Thoracic aorta (tissue), 2 donors: ENCODE results near the gene SAT2. TPM values are rescaled to one million over a fixed set of nuclear protein-coding genes. Genes with fewer than 3 reads are reported as not detected.

ENCODE experiments used
- ATAC-seq: fragments of 150-250 bp; one replicate; pipeline ENCODE4 v1.8.0; 2017; ENCODE audit warnings: low read depth; ENCODE audit not compliant: insufficient number of reproducible peaks, low FRiP score
- DNase-seq: peaks from one replicate; pipeline ENCODE4 v3.0.0-alpha.2; 2020; ENCODE audit warnings: low spot score
- H3K27ac ChIP-seq, 2 donors: fragments of 200-600 bp; sonication (generic); 1 replicate in 1 of 2; 2 replicates in 1 of 2; pipeline ENCODE4 v1.5.1; 2016; ENCODE audit warnings: mild to moderate bottlenecking in 2 of 2, moderate library complexity in 2 of 2
- H3K27me3 ChIP-seq: fragments of 200-600 bp; sonication (generic); replicated peaks from 2 replicates; pipeline ENCODE4 v1.6.0; 2016; ENCODE audit warnings: mild to moderate bottlenecking; ENCODE audit not compliant: insufficient read depth
- H3K36me3 ChIP-seq: fragments of 200-600 bp; sonication (generic); one replicate; pipeline ENCODE4 v1.5.1; 2016
- H3K4me1 ChIP-seq, 2 donors: fragments of 200-600 bp; sonication (generic); 1 replicate in 1 of 2; 2 replicates in 1 of 2; pipeline versions ENCODE4 v1.5.1 to v1.6.0; 2016; ENCODE audit warnings: low read depth in 2 of 2, mild to moderate bottlenecking in 1 of 2; ENCODE audit not compliant: control insufficient read depth in 1 of 2
- H3K4me3 ChIP-seq: fragments of 200-600 bp; sonication (generic); 2 replicates; pipeline ENCODE4 v1.5.1; 2016; ENCODE audit warnings: mild to moderate bottlenecking
- H3K9me3 ChIP-seq: fragments of 200-600 bp; sonication (generic); 2 replicates; pipeline ENCODE4 v1.5.1; 2016
- total RNA-seq, 2 donors: library from RNA; depleted of rRNA; stranded (reverse); fragments of >200 nt; gene quantifications; one replicate each; pipeline versions ENCODE4 v1.1.0 to v1.2.3, GENCODE V29; 2016
- TF ChIP-seq, protein P1 (sequence below): fragments of 200-600 bp; sonication (generic); IDR thresholded peaks from one replicate; pipeline ENCODE4 v1.5.1; 2019; ENCODE audit warnings: antibody characterized with exemption

SAT2 gene
- total RNA-seq, 2 donors from 2014 or later: 29.8 to 30.9 TPM

DNA sequence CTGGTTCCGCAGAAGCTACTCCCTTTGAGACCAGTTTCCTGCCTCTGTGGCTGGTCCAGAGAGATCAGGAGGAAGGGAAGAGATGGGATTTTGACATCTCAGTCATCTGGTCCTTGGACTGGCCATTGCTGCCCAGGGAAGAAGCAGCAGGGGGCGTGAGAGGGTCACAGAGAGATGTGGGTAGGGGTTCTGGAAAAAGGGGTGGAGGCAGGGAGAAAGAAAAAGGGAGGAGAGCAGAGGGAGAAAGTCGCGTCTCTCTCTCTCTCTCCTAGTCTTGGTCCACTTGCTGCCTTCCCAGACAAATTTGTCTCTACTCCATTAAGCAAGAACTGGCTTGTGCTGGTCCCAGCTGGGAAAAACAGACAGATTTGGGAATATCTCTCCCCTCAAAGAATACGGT, 6.8 kb upstream of the SAT2 start:
- no peaks in the 10 kb centered on the region for H3K27me3 ChIP-seq
- no peaks in the 10 kb centered on the region for H3K36me3 ChIP-seq
- H3K4me1 ChIP-seq: no peaks in the 10 kb centered on the region
- H3K9me3 ChIP-seq: no peaks in the 10 kb centered on the region
- H3K27ac ChIP-seq: no peak overlapping the region
- ATAC-seq (no peak), DNase-seq (no peak)
- no peak overlapping the region for H3K4me3 ChIP-seq
- TF ChIP-seq, protein P1, sequence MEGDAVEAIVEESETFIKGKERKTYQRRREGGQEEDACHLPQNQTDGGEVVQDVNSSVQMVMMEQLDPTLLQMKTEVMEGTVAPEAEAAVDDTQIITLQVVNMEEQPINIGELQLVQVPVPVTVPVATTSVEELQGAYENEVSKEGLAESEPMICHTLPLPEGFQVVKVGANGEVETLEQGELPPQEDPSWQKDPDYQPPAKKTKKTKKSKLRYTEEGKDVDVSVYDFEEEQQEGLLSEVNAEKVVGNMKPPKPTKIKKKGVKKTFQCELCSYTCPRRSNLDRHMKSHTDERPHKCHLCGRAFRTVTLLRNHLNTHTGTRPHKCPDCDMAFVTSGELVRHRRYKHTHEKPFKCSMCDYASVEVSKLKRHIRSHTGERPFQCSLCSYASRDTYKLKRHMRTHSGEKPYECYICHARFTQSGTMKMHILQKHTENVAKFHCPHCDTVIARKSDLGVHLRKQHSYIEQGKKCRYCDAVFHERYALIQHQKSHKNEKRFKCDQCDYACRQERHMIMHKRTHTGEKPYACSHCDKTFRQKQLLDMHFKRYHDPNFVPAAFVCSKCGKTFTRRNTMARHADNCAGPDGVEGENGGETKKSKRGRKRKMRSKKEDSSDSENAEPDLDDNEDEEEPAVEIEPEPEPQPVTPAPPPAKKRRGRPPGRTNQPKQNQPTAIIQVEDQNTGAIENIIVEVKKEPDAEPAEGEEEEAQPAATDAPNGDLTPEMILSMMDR: no peak

DNA sequence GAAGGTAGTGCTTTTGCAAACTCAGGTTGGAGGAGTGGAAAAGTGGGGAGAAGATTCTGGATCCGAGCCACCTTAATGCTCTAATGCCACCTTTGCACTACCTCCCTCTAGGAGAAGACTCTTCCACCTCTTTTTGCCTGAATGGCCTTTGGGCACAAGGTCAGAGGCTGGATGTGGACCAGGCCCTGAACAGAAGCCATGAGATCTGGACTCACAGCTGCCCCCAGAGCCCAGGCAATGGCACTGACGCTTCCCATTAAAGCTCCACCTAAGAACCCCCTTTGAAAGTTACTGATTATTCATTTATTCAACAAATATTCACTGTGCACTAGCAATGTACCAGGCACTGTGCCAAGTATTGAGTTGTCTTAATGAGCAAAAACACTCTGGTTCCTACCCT, 5.5 kb upstream of the SAT2 start:
- no peaks in the 10 kb centered on the region for H3K27me3 ChIP-seq
- no peak overlapping the region for H3K4me3 ChIP-seq
- no peaks in the 10 kb centered on the region for H3K9me3 ChIP-seq
- H3K27ac ChIP-seq: no peak overlapping the region
- no peaks in the 10 kb centered on the region for H3K4me1 ChIP-seq
- DNase-seq: no peak
- ATAC-seq: no peak
- TF ChIP-seq, protein P1: no peak
- no peaks in the 10 kb centered on the region for H3K36me3 ChIP-seq

DNA sequence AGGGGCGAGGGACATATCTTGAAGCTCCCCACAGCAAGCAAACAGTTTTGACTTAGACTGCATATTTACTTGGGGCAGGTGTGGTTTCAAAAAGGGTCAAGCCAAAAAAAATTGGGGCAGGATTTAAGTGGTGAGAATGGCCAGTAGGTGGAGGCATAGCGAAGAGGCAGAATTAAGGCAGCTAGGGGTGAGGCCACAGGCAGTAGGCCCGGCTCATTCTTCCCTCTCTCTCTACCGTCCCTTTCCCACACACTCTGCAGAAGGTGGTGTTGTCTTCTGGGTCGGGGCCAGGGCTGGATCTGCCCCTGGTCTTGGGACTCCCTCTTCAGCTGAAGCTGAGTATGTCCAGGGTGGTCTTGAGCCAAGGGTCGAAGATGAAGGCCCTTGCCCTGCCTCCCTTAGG, 4.9 kb upstream of the SAT2 start:
- H3K27ac ChIP-seq: no peak overlapping the region
- TF ChIP-seq, protein P1: no peak
- no peaks in the 10 kb centered on the region for H3K4me1 ChIP-seq
- H3K36me3 ChIP-seq: no peaks in the 10 kb centered on the region
- H3K4me3 ChIP-seq: no peak overlapping the region
- ATAC-seq: no peak
- H3K27me3 ChIP-seq: no peaks in the 10 kb centered on the region
- no peaks in the 10 kb centered on the region for H3K9me3 ChIP-seq
- DNase-seq: no peak

DNA sequence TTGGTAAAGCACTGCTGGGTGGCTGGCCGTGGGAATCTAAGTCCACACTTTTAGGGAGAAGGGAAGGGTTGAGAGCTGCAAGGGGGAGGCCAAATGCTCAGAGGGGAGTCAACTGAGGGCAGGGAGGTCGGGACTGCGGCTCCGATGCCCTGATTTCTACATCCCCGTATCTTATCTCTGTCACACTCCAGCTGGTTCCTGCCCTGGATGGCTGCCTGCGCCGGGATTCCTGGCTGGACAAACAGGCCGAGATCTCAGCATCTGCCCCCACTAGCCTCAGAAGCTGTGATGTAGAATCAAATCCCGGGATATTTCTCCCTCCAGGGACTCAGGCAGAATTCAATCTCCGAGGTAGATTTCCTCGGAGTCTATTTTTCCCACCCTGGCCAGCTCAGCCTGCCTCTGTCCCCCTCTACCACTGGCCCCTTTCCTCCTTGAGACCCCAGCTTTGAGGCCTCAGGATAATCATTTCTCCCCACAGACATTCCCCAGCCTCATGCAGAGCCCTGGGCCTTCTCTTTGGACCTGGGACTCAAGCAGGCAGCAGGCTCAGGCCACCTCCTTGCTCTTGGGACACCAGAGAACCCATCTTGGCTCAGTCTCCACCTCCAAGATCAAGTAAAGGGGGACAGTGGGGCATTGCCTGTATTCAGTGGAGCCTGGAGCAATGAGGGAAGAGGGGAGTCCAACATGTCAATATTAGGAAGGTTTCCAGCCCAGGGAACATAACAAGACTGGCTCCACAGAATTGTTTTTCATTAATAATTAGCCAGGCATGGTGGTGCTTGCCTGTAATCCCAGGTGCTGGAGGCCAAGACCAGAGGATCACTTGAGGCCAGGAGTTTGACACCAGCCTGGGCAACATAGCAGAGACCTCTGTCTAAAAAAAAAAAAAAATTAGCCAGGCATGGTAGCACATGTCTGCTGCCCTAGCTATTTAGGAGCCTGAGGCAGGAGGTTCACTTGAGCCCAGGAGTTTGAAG, 4.1 kb upstream of the SAT2 start:
- ATAC-seq (no peak), DNase-seq (no peak)
- Histone ChIP-seq H3K9me3 (no peaks in the 10 kb centered on the region), H3K4me1 (peaks cover 2 to 4% of the 10 kb centered on the region in 2 donors), H3K27ac (no peak overlapping the region), H3K27me3 (no peaks in the 10 kb centered on the region), H3K4me3 (no peak overlapping the region), H3K36me3 (no peaks in the 10 kb centered on the region)
- TF ChIP-seq, protein P1: no peak

DNA sequence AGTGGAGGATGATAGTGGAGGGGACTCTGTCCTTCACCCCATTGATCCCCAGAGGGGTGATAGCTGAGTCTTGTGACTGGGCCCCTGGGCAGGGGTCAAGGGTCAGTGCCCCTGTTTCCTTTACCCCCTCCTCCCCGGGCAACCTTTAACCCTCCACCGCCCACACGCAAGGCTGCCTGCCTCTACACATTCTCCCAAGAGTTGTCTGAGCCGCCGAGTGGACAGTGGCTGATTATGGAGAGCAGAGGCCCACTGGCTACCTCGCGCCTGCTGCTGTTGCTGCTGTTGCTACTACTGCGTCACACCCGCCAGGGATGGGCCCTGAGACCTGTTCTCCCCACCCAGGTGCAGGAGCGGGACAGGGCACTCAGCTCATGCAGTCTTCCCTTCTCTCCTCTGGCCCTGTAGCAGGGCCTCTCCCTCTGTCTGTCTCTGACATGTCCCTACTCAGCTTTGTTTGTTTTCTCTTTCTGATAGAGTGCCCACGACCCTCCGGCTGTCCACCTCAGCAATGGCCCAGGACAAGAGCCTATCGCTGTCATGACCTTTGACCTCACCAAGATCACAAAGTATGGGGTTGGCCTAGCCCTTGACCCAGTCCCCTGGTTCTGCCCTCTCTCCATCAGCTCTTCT, 2.4 kb upstream of the SAT2 start, which contains the start of gene SHBG:
Gene SHBG (plus strand): TSS at position 197 of the 633 bp plus-strand sequence. CDS start 38 bp downstream, at position 235.
- Histone ChIP-seq H3K36me3 (no peaks in the 10 kb centered on the region), H3K4me1 (peaks cover 7 to 8% of the 10 kb centered on the region in 2 donors), H3K9me3 (no peaks in the 10 kb centered on the region), H3K4me3 (no peak within 1 kb of the TSS), H3K27ac (no peak within 1 kb of the TSS), H3K27me3 (no peaks in the 10 kb centered on the region)
- TF ChIP-seq, protein P1: no peak
- DNase-seq: no peak
- ATAC-seq: no peak
